MM.1S (cell line): ENCODE results near the gene LYSMD2.

Experiments
- DNase-seq: peaks from one replicate; pipeline ENCODE4 v3.0.0-alpha.2; 2015
- H2AFZ ChIP-seq: fragments of 300-600 bp; sonication (generic); 2 replicates; pipeline ENCODE4 v1.6.0; 2016; ENCODE audit warnings: antibody characterized with exemption, low read length
- H3F3A ChIP-seq: fragments of 300-600 bp; sonication (generic); 2 replicates; pipeline ENCODE4 v1.6.1; 2016; ENCODE audit warnings: mild to moderate bottlenecking, antibody characterized with exemption, low read length, moderate library complexity, mixed read lengths; ENCODE audit not compliant: insufficient read depth
- H3K27ac ChIP-seq: fragments of 300-600 bp; sonication (generic); 2 replicates; pipeline ENCODE4 v1.5.1; 2016; ENCODE audit warnings: mild to moderate bottlenecking, low read length
- H3K27me3 ChIP-seq: fragments of 300-600 bp; sonication (generic); replicated peaks from 2 replicates; pipeline ENCODE4 v1.6.0; 2016; ENCODE audit warnings: low read length; ENCODE audit not compliant: insufficient read depth
- H3K36me3 ChIP-seq: fragments of 300-600 bp; sonication (generic); replicated peaks from 2 replicates; pipeline ENCODE4 v1.6.1; 2016; ENCODE audit warnings: mild to moderate bottlenecking, low read length, mixed read lengths; ENCODE audit not compliant: insufficient read depth
- H3K4me1 ChIP-seq: fragments of 300-600 bp; sonication (generic); 2 replicates; pipeline ENCODE4 v1.6.1; 2016; ENCODE audit warnings: low read length, mixed read lengths
- H3K4me2 ChIP-seq: fragments of 300-600 bp; sonication (generic); 2 replicates; pipeline ENCODE4 v1.6.0; 2016; ENCODE audit warnings: low read depth, low read length
- H3K4me3 ChIP-seq: fragments of 300-600 bp; sonication (generic); 2 replicates; pipeline ENCODE4 v1.5.1; 2016; ENCODE audit warnings: low read length, mixed read lengths
- H3K79me2 ChIP-seq: fragments of 300-600 bp; sonication (generic); 2 replicates; pipeline ENCODE4 v1.6.1; 2016; ENCODE audit warnings: mixed run types, low read length, mixed read lengths
- H3K9ac ChIP-seq: fragments of 300-600 bp; sonication (generic); 2 replicates; pipeline ENCODE4 v1.6.1; 2016; ENCODE audit warnings: low read length, mixed read lengths
- H3K9me2 ChIP-seq: fragments of 300-600 bp; sonication (generic); replicated peaks from 2 replicates; pipeline ENCODE4 v1.6.1; 2016; ENCODE audit warnings: mild to moderate bottlenecking, low read length, mixed read lengths; ENCODE audit not compliant: insufficient read depth
- H3K9me3 ChIP-seq: fragments of 300-600 bp; sonication (generic); replicated peaks from 2 replicates; pipeline ENCODE4 v1.6.1; 2016; ENCODE audit warnings: mild to moderate bottlenecking, low read length, mixed read lengths; ENCODE audit not compliant: insufficient read depth
- H4K20me1 ChIP-seq: fragments of 300-600 bp; sonication (generic); 2 replicates; pipeline ENCODE4 v1.6.1; 2016; ENCODE audit warnings: mild to moderate bottlenecking, low read length, moderate library complexity, mixed read lengths; ENCODE audit not compliant: insufficient read depth
- EZH2 ChIP-seq: fragments of 300-600 bp; sonication (generic); optimal IDR thresholded peaks from 2 replicates; pipeline ENCODE3; 2017; ENCODE audit warnings: low read depth, mild to moderate bottlenecking, antibody characterized with exemption, low read length, mixed read lengths
- EZH2phosphoT487 ChIP-seq: fragments of 300-600 bp; sonication (generic); IDR thresholded peaks from 2 replicates; pipeline ENCODE4 v1.6.1; 2018; ENCODE audit warnings: antibody characterized with exemption, low read length
- TF ChIP-seq, protein P1 (sequence below): fragments of 300-600 bp; sonication (generic); IDR thresholded peaks from 2 replicates; pipeline ENCODE4 v1.5.1; 2016; ENCODE audit warnings: antibody characterized with exemption, low read length, mixed read lengths

The LYSMD2 gene

DNA sequence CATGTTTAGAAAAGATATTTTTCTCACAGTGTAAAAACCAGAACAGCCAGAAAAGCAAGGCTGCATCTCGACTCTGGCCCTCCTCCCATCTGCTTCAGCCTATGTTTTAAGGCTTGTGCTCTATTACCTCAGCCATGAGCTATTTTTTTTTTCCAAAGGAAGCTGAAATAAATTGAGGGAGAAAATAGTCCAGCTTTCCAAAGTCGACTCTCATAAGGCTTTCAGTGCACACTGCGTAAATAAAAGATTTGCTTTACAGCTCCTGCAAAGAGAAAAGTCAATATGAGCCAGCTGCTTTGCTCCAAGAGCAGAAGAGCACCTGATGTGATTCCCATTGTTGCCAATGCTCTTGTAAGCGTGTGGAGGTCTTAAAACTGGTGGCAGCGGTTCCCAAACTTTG lies 29.4 kb downstream of the LYSMD2 start:
- no peaks in the 10 kb centered on the region for H3K79me2 ChIP-seq
- H3F3A ChIP-seq = no peaks in the 10 kb centered on the region
- no peaks in the 10 kb centered on the region for H4K20me1 ChIP-seq
- DNase-seq = no peak
- H3K27ac ChIP-seq = no peak overlapping the region
- TF ChIP-seq EZH2 = no peak
- no peak for TF ChIP-seq EZH2phosphoT487
- TF ChIP-seq, protein P1, sequence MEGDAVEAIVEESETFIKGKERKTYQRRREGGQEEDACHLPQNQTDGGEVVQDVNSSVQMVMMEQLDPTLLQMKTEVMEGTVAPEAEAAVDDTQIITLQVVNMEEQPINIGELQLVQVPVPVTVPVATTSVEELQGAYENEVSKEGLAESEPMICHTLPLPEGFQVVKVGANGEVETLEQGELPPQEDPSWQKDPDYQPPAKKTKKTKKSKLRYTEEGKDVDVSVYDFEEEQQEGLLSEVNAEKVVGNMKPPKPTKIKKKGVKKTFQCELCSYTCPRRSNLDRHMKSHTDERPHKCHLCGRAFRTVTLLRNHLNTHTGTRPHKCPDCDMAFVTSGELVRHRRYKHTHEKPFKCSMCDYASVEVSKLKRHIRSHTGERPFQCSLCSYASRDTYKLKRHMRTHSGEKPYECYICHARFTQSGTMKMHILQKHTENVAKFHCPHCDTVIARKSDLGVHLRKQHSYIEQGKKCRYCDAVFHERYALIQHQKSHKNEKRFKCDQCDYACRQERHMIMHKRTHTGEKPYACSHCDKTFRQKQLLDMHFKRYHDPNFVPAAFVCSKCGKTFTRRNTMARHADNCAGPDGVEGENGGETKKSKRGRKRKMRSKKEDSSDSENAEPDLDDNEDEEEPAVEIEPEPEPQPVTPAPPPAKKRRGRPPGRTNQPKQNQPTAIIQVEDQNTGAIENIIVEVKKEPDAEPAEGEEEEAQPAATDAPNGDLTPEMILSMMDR = no peak
- H3K9me2 ChIP-seq = no peaks in the 10 kb centered on the region
- H2AFZ ChIP-seq = no peak overlapping the region
- no peak overlapping the region for H3K4me3 ChIP-seq
- no peaks in the 10 kb centered on the region for H3K4me1 ChIP-seq
- H3K27me3 ChIP-seq = no peaks in the 10 kb centered on the region
- no peaks in the 10 kb centered on the region for H3K36me3 ChIP-seq
- H3K4me2 ChIP-seq = no peak overlapping the region
- H3K9ac ChIP-seq = no peak overlapping the region
- H3K9me3 ChIP-seq = no peaks in the 10 kb centered on the region

DNA sequence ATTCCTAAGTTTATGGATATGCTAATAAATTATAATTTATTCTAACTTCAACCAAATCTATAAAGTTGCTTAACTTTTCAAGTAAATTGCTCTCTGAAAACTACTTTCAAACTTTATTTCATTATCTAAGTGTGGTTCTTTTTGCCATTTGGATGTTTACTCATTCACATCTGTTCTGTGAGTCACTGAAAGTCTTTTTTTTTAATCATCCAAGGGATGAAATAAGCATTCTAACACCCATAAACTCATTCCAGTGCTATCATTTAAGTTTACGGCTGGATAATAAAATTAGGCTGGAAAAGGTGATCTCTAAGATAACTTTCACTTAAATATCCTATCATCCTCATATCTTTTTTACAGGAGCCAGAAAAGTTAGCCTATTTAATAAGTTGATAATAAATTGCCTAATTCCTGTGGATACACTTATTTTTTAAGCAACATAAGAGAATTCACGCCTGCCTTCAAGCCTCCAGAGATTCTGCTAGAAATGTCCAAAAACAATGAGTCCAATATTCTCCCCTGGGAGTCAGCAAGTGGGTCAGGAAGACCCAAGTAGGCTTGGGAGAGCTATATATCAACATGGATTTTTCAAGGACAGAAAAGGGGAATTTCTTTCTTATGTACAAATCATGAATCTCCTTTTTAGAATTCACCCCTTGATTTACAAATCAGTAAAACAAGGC lies 30.4 kb downstream of the LYSMD2 start:
- Histone ChIP-seq H3K9me2 (no peaks in the 10 kb centered on the region), H2AFZ (no peak overlapping the region), H3K4me1 (no peaks in the 10 kb centered on the region), H3F3A (no peaks in the 10 kb centered on the region), H4K20me1 (no peaks in the 10 kb centered on the region), H3K9me3 (no peaks in the 10 kb centered on the region), H3K4me2 (no peak overlapping the region), H3K27me3 (no peaks in the 10 kb centered on the region), H3K9ac (no peak overlapping the region), H3K4me3 (no peak overlapping the region), H3K79me2 (no peaks in the 10 kb centered on the region), H3K36me3 (no peaks in the 10 kb centered on the region), H3K27ac (no peak overlapping the region)
- no peak for DNase-seq
- no peak for TF ChIP-seq EZH2
- no peak for TF ChIP-seq EZH2phosphoT487
- TF ChIP-seq, protein P1 = no peak

DNA sequence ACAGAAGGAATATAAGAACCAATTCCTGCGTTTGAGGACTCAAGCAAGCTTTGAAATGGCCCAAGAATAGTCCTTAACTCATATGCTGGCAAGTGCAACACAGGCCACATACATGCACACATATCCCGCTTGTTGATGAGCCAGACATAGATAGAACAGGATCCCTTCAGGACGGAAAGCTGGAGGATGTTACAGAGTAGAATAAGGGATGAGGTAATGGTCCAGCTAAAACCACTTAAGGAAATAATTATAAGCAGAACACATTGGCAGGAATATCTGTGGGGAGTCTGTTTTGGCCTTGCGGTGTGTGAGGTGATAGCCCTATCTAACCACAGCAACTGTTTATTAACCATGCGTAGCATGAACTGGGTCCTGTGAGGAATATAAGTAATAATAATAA lies 31.2 kb downstream of the LYSMD2 start:
- no peaks in the 10 kb centered on the region for H4K20me1 ChIP-seq
- H3K4me2 ChIP-seq = no peak overlapping the region
- no peak for DNase-seq
- H3F3A ChIP-seq = no peaks in the 10 kb centered on the region
- H3K9me2 ChIP-seq = no peaks in the 10 kb centered on the region
- no peak overlapping the region for H3K27ac ChIP-seq
- H3K9me3 ChIP-seq = no peaks in the 10 kb centered on the region
- TF ChIP-seq EZH2 (no peak), EZH2phosphoT487 (no peak)
- TF ChIP-seq, protein P1 = no peak
- no peaks in the 10 kb centered on the region for H3K27me3 ChIP-seq
- no peaks in the 10 kb centered on the region for H3K4me1 ChIP-seq
- no peaks in the 10 kb centered on the region for H3K79me2 ChIP-seq
- H3K36me3 ChIP-seq = no peaks in the 10 kb centered on the region
- H2AFZ ChIP-seq = no peak overlapping the region
- no peak overlapping the region for H3K9ac ChIP-seq
- H3K4me3 ChIP-seq = no peak overlapping the region
